Brain microvascular endothelial cell (primary cell): Measurements from ENCODE around the gene ARHGAP8.

Experiments
- DNase-seq: peaks from one replicate; pipeline ENCODE4 v3.0.0-alpha.2; 2020
- H3K27ac ChIP-seq: fragments of 250-450 bp; sonication (Bioruptor Pico); 2 replicates; pipeline ENCODE4 v1.5.1; 2020; ENCODE audit warnings: mild to moderate bottlenecking, moderate library complexity
- H3K27me3 ChIP-seq: fragments of 250-450 bp; sonication (Bioruptor Pico); replicated peaks from 2 replicates; pipeline ENCODE4 v1.5.1; 2020; ENCODE audit warnings: mild to moderate bottlenecking
- H3K36me3 ChIP-seq: fragments of 250-450 bp; sonication (Bioruptor Pico); replicated peaks from 2 replicates; pipeline ENCODE4 v1.5.1; 2020; ENCODE audit warnings: mild to moderate bottlenecking
- H3K4me3 ChIP-seq: 2 replicates; pipeline ENCODE4 v1.5.1; 2011; ENCODE audit warnings: low read depth, mild to moderate bottlenecking, control low read depth, low read length, moderate library complexity
- CTCF ChIP-seq: IDR thresholded peaks from 2 replicates; pipeline ENCODE4 v1.5.1; 2011; ENCODE audit warnings: low read depth, mild to moderate bottlenecking, moderate library complexity, low read length, control low read depth, inconsistent platforms; ENCODE audit errors: missing control alignments
- in situ Hi-C: cut with HindIII; loops from 2 replicates; pipeline ENCODE4 v1.10.0; 2017; ENCODE audit warnings: low sequenced_read_pairs, low pct_ligation_motif_present

ARHGAP8 gene

GRCh38 chr22:44805711-44806110 lies 53.3 kb downstream of the ARHGAP8 start:
- Histone ChIP-seq H3K27me3 (no peaks in the 10 kb centered on the region), H3K36me3 (no peaks in the 10 kb centered on the region), H3K4me3 (no peak overlapping the region), H3K27ac (no peak overlapping the region)
- in situ Hi-C loops, result no loop called here
- DNase-seq, result no peak
- no peak for TF ChIP-seq CTCF

- in situ Hi-C loops, result no loop called here
- no peak for DNase-seq
- no peak overlapping the region for H3K4me3 ChIP-seq
- H3K27ac ChIP-seq, result no peak overlapping the region
- H3K27me3 ChIP-seq, result no peaks in the 10 kb centered on the region
- no peaks in the 10 kb centered on the region for H3K36me3 ChIP-seq
- TF ChIP-seq CTCF, result no peak
Observed at GRCh38 chr22:44807232-44807631, 54.9 kb downstream of the ARHGAP8 start.

- peak; percentile 46 for TF ChIP-seq CTCF
- no peak overlapping the region for H3K27ac ChIP-seq
- DNase-seq, result no peak
- in situ Hi-C loops, result no loop called here
- H3K36me3 ChIP-seq, result no peaks in the 10 kb centered on the region
- no peak overlapping the region for H3K4me3 ChIP-seq
- no peaks in the 10 kb centered on the region for H3K27me3 ChIP-seq
Observed at GRCh38 chr22:44807915-44808690, 55.7 kb downstream of the ARHGAP8 start.

- no peak overlapping the region for H3K27ac ChIP-seq
- in situ Hi-C loops, result no loop called here
- DNase-seq, result no peak
- no peaks in the 10 kb centered on the region for H3K27me3 ChIP-seq
- no peaks in the 10 kb centered on the region for H3K36me3 ChIP-seq
- no peak overlapping the region for H3K4me3 ChIP-seq
- no peak for TF ChIP-seq CTCF
Observed at GRCh38 chr22:44809456-44809855, 57.1 kb downstream of the ARHGAP8 start.

- H3K27ac ChIP-seq, result no peak overlapping the region
- no peak for DNase-seq
- no peak for TF ChIP-seq CTCF
- in situ Hi-C loops, result no loop called here
- H3K36me3 ChIP-seq, result no peaks in the 10 kb centered on the region
- no peaks in the 10 kb centered on the region for H3K27me3 ChIP-seq
- no peak overlapping the region for H3K4me3 ChIP-seq
Observed at GRCh38 chr22:44811141-44811540, 58.8 kb downstream of the ARHGAP8 start.

GRCh38 chr22:44813416-44813815 lies 61.0 kb downstream of the ARHGAP8 start:
- no peak for DNase-seq
- no peak overlapping the region for H3K4me3 ChIP-seq
- H3K27me3 ChIP-seq, result no peaks in the 10 kb centered on the region
- in situ Hi-C loops, result no loop called here
- H3K36me3 ChIP-seq, result no peaks in the 10 kb centered on the region
- no peak for TF ChIP-seq CTCF
- H3K27ac ChIP-seq, result no peak overlapping the region
